ENCODE data around the gene REEP2.
A peak's percentile ranks its signal among the peaks of the same experiment; 100 is the strongest.

The REEP2 gene

DNA sequence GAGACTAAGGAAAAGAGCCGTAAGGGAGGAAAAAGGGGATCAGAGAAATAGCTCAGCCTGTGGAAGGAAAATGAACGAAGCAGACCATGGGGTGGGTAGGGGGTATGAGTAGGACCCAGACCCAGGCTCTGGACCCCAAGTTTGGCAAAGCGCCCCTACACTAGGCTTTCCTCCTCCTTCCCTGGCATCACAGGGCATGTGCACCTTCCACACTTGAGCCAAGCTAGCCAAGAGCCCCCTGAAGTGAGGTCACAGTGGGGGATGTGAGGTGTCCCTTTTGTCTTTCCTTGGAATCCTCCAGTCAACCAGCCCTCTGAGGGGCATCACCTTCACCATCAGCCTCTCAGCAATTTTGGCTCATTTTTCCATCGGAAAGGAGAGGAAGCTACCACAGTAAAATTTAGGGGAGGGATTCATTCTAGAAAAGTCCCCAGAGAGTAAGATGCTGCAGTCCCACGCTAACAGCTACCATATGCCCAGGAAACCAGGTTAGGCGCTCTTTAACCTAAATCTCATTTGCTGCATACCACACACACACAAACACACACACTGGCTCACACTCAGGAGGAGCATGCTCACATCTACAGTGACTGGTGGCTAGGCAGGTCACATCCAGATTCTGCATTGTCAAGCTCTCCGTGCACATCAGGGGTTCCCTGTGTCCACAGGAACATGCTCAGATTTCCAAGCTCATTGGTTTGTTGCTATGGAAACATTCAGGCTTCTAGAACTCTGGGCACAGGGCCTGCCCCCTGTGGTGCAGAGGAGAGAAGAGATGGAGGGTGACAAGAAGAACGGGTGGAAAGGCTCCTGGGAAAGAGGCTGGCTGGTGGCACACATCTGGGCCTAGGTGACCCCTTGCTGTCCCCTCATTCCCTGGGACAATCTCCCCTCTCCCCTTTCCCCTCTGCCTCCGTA, 9.9 kb downstream of the REEP2 start:
- DNase-seq = no peak

DNA sequence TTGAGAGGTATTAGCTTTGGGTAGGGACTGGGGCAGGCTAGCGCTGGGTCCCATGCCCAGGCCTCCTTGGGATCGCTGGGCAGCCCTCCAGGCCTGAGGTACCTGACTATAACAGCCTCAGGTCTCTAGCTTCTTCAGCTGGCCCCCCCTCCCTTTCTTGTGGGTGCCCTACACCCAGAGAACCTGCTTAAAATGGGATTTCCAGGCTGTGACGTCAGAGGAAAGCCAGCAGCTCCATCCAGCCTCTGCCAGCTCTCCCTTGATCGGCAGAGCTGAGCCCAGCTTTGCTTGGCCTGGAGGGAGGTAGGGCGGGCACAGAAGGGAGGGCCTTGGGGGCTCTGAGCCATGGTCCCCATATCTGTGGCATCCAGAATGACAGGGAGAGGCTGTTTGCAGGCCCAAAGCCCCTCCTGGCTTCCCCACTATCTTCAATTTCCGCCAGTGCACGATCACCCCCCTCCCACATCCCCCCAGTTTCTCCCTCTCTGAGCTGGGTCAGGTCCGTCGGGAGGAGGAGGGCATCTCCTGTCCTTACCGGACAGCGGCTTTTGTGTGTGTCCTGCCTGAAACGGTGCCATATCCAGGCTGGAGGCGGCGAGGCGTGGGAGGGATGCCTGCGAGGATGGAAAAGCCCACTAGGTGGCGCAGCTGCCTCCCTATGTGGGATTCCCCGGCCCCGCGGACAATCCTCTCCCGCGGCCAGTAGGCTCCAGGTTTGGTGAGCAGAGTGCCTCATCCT, 10.8 kb downstream of the REEP2 start:
- DNase-seq = peak; percentile 91

DNA sequence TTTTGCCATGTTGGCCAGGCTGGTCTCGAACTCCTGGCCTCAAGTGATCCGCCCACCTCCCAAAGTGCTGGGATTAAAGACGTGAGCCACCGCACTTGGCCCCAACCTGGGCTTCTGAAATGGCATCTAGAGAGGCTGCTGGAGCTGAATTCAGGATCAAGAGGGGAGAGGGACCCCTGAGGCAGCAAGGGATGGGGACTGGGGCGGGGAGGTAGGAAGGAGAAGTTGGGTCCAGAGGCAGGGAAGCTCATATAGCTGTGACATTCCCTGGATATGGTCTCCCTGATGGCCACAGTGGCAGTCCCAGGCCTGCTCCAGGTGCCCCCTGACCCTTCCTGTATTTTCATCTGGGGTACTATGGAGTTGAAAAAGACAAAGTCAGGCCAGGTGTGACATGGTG, 12.1 kb downstream of the REEP2 start:
- no peak for DNase-seq

DNA sequence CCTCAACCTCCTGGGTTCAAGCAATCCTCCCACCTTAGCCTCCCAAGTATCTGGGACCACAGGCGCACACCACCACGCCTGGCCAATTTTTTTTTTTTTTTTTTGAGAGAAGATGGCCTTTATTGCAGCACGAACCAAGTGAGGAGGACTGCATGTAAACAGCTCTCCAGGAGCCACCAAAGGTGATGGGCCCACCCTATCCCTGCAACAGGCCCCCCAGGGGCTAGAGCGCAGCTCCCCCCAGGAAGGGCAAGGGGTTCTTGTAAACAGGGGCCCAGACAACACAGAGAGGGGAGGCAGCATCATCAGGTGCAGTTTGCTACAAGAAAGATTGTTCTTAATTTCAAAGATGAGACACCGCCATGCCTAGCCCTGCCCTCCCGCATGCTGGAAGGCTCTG, 13.9 kb downstream of the REEP2 start:
- DNase-seq = no peak

- no peak for DNase-seq
Measured at GRCh38 chr5:138453590-138453989, 14.7 kb downstream of the REEP2 start.

- DNase-seq = no peak
Measured at GRCh38 chr5:138454121-138454520, 15.3 kb downstream of the REEP2 start.

DNA sequence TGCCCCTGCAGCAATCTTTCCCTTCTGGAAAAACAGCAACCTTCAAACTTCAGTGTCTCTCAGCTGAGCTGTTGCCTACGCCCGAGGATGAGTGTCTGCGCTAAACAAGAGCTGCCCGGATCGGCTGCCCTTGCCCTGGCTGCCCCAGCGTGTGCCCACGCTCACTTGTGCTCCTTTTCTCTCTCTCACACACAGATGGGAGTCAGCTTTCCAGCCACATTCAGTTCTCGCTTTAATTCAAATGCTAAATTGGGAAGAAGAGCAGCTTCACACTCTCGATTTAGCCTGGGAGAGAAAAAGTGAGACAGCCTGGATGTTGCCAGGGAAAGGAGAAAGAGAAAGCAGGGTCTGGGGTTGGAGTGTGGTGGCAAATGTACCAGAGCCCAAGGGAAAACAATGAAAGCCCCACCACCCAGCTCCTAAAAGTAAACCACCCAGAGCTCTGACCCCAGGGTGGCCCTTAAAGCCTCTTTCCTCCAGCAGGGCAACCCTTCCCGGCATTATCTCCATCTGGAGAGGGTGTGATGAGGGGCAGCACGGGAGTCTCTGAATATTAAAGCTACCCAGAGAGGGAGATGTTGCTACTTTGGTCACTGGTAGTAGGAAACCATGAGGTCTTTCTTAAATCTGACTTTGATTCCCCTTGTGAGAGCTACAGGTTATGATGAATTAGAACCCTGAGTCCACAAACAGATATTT, 16.5 kb downstream of the REEP2 start:
- DNase-seq = no peak

GRCh38 chr5:138457531-138458275, 18.8 kb downstream of the REEP2 start:
- DNase-seq = no peak

- DNase-seq = no peak
Measured at GRCh38 chr5:138458384-138458783, 19.5 kb downstream of the REEP2 start.

DNA sequence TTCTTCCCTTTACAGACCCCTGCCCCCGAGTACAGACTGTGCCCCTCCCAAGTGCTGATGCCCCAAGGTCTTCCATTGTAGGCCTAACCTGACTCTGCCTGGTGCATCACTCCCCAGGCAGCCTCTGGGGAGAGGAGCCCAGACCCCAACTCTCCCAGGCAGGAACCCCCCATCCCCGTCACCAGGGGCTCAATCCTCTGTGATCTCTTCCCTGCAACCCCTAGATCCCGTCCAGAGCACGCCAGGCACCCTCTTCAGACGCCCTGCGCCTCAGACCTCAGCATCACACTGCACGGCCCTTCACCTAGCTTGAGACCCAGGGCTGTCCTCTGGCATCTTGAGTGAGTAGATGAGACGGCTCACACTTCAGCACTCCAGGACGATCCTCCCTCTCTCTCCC, 20.0 kb downstream of the REEP2 start:
- no peak for DNase-seq

DNA sequence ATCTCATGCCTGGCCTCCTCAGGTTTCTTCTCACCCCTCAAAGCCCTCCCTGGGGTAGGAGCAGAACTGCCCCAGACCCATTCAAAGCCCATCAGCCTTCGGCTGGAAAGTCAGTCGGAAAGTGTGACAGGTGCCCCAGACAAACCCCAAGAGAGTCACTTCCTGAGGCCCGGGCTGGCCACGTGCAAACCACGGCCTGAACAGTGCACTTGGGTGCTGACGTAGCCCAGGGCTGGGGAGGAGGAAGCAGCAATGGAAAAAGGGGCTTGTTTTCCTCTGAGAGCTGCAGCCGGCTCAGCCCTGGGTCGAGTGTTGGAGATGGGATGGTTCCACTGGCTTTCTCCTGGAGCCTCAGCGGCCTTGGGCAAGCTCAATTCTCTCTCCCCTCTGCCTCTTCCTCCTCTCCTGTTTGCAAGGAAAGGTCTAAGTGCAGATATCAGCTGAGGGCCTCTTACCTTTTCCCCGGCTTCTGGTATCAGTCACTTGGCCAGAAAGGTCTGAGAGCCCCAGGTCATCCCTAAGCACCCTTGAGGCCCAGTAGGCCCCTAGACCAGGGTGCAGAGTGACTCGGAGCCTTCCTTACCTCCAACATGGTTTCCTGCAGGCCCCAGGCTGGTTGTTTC, 20.6 kb downstream of the REEP2 start:
- DNase-seq = peak; percentile 95

DNA sequence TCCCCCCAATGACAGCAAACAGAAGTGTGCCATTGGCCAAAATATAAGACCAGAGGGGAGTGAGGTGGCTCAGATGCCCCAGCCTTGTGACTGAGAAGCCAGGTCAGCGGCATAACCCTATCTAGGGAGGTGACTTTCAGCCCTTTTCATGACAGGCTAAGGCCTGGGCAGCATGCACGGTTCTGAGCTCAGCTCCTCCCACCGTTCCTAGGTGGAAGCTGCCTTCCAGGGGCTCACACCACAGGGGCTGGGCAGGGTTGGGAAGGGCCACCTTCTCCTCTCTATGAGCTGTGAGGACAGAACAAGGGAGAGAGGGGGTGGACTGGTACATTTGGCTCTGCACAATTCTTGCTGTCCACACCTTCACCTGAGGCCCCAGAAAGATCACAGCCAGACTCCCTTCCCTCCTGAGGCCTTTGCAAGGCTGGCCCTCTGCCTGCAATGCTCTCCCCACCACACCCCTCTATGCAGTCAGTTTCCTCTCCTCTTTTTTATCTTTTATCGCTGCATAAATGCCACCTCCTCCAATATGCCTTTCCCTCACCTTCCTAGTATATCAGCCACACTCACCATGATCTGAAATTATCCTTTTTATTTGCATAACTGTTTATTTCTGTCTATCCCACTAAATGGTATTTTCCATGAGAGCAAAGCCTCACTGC, 21.3 kb downstream of the REEP2 start:
- DNase-seq = no peak

DNA sequence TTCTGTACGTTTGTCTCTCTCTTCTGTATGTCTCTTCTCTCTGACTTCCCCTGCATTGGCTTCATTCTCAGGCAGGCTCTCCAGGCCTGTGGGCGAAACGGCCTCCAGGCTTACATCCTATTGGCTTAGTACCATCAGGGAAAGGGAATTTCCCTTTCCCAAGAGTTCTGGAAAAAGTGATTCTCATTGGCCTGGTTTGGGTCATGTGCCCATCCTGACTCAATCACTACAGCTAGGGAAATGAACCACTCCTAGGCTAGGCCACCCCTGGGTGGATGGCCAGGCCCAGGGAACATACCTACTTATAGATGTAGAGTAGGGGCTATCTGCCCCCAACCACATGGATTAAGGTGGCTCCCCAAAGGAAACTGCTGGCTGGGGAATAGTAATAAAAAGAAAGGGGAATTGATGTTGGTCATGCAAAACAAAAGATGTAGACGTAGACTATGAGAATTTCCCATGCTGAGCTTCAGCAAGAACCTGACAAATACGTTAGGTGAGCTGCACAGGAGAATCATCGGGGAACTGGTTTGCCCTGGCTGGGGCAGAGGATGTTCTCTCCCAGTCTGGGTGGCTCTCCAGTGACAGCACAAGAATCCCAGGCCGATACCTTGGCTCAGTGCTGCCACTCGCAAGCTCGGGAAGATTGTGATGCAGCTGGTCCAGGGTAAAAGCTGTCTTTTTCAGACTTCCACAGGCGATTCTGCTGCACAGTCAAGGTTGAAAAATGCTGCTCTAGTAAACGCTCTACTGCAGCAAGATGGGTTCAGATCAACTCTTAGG, 22.7 kb downstream of the REEP2 start:
- DNase-seq = no peak

GRCh38 chr5:138463419-138464007, 24.7 kb downstream of the REEP2 start:
- DNase-seq = no peak

DNA sequence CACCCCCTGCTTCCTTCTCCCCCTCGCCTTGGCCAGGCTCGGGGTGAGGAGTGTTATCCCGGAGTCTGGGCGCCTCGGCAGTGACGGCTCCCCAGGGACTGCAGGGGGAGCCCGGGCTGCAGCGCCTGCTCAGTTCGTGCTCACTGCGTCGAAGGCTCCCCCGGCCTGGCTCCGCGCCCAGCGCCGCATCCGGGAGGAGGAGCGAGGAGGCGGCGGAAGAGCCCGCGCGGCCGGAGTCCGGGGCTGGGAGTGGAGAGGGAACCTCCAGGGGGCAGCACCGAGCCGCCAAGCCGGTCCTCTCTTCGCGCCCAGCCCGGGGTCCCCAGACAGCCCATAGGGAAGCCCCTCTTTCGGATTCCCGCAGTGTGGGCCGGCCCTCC, 25.1 kb downstream of the REEP2 start:
- peak; percentile 95 for DNase-seq

- peak; percentile 96 for DNase-seq
Measured at GRCh38 chr5:138464388-138465260, 25.8 kb downstream of the REEP2 start.

DNA sequence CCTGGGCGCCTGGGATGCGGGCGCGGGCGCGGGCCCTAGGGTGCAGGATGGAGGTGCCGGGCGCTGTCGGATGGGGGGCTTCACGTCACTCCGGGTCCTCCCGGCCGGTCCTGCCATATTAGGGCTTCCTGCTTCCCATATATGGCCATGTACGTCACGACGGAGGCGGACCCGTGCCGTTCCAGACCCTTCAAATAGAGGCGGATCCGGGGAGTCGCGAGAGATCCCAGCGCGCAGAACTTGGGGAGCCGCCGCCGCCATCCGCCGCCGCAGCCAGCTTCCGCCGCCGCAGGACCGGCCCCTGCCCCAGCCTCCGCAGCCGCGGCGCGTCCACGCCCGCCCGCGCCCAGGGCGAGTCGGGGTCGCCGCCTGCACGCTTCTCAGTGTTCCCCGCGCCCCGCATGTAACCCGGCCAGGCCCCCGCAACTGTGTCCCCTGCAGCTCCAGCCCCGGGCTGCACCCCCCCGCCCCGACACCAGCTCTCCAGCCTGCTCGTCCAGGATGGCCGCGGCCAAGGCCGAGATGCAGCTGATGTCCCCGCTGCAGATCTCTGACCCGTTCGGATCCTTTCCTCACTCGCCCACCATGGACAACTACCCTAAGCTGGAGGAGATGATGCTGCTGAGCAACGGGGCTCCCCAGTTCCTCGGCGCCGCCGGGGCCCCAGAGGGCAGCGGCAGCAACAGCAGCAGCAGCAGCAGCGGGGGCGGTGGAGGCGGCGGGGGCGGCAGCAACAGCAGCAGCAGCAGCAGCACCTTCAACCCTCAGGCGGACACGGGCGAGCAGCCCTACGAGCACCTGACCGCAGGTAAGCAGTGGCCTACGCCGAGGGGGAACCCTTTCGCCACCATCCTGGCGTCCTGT, 26.6 kb downstream of the REEP2 start, which contains the start of gene EGR1:
Gene EGR1, plus strand, starts transcription at position 219 of the 864 bp plus-strand sequence. Its CDS starts 283 bp downstream, at position 502.
- DNase-seq = peak; percentile 97

Data from stimulated activated CD4-positive, alpha-beta T cell treated with anti-CD3 and anti-CD28 coated beads, Interleukin-15, amount 100 ng/mL, for 24 hours (primary cell).